GM23338 (cell line): Measurements from ENCODE around the gene CASK. TPM values are rescaled to one million over a fixed set of nuclear protein-coding genes. Genes with fewer than 3 reads are reported as not detected.

Source experiments
- ATAC-seq: fragments of 200-7000 bp; cut with Tn5 transposase; 3 replicates; pipeline ENCODE4 v1.9.1; 2020
- DNase-seq: peaks from one replicate; pipeline ENCODE4 v3.0.0-alpha.2; 2015; ENCODE audit warnings: low spot score
- H2AFZ ChIP-seq: fragments of 200-600 bp; sonication (generic); 2 replicates; pipeline ENCODE4 v1.8.0; 2016; ENCODE audit warnings: antibody characterized with exemption, mild to moderate bottlenecking, moderate library complexity
- H3F3A ChIP-seq: fragments of 200-600 bp; sonication (generic); replicated peaks from 2 replicates; pipeline ENCODE4 v1.8.0; 2017; ENCODE audit warnings: antibody characterized with exemption, mixed run types, low read depth
- H3K27ac ChIP-seq: fragments of 200-600 bp; sonication (generic); 2 replicates; pipeline ENCODE4 v1.6.1; 2016; ENCODE audit warnings: low read depth
- H3K27me3 ChIP-seq: fragments of 200-600 bp; sonication (generic); 2 replicates; pipeline ENCODE4 v1.8.0; 2016; ENCODE audit warnings: mild to moderate bottlenecking, mixed run types, moderate library complexity; ENCODE audit not compliant: insufficient read depth
- H3K36me3 ChIP-seq: fragments of 200-600 bp; sonication (generic); 2 replicates; pipeline ENCODE4 v1.8.0; 2016; ENCODE audit warnings: mild to moderate bottlenecking; ENCODE audit not compliant: insufficient read depth
- H3K4me1 ChIP-seq: fragments of 200-600 bp; sonication (generic); 2 replicates; pipeline ENCODE4 v1.8.0; 2016; ENCODE audit warnings: mild to moderate bottlenecking, moderate library complexity; ENCODE audit not compliant: insufficient read depth
- H3K4me2 ChIP-seq: fragments of 200-600 bp; sonication (generic); 2 replicates; pipeline ENCODE4 v1.7.1; 2017; ENCODE audit warnings: mixed run types
- H3K4me3 ChIP-seq: fragments of 200-600 bp; sonication (generic); 2 replicates; pipeline ENCODE4 v1.6.1; 2016; ENCODE audit warnings: mixed run types
- H3K79me2 ChIP-seq: fragments of 200-600 bp; sonication (generic); replicated peaks from 2 replicates; pipeline ENCODE4 v1.8.0; 2017; ENCODE audit warnings: mild to moderate bottlenecking; ENCODE audit not compliant: insufficient read depth
- H3K9me2 ChIP-seq: fragments of 200-600 bp; sonication (generic); 2 replicates; pipeline ENCODE4 v1.8.0; 2017; ENCODE audit not compliant: insufficient read depth
- H4K20me1 ChIP-seq: fragments of 200-600 bp; sonication (generic); replicated peaks from 2 replicates; pipeline ENCODE4 v1.8.0; 2017; ENCODE audit warnings: mild to moderate bottlenecking; ENCODE audit not compliant: insufficient read depth
- H3K27ac Mint-ChIP-seq: 2 replicates; pipeline ENCODE4 v1.8.0; 2020; ENCODE audit warnings: inconsistent platforms, mild to moderate bottlenecking, moderate library complexity, mixed read lengths
- H3K27me3 Mint-ChIP-seq: 3 replicates; pipeline ENCODE4 v1.8.0; 2022; ENCODE audit warnings: low read depth, mild to moderate bottlenecking, moderate library complexity, mixed read lengths, inconsistent platforms; ENCODE audit not compliant: insufficient read depth, poor library complexity
- H3K36me3 Mint-ChIP-seq: 3 replicates; pipeline ENCODE4 v1.8.0; 2021; ENCODE audit warnings: low read depth, mild to moderate bottlenecking, inconsistent platforms, moderate library complexity, mixed read lengths
- H3K4me1 Mint-ChIP-seq: 3 replicates; pipeline ENCODE4 v1.8.0; 2020; ENCODE audit warnings: mild to moderate bottlenecking, inconsistent platforms, mixed read lengths
- H3K4me3 Mint-ChIP-seq: 3 replicates; pipeline ENCODE4 v1.8.0; 2021; ENCODE audit warnings: moderate library complexity, mild to moderate bottlenecking, inconsistent platforms, mixed read lengths
- H3K9me3 Mint-ChIP-seq: 3 replicates; pipeline ENCODE4 v1.8.0; 2020; ENCODE audit warnings: moderate library complexity, mild to moderate bottlenecking, inconsistent platforms, mixed read lengths
- CREB1 ChIP-seq: fragments of 250-450 bp; sonication (Bioruptor Pico); IDR thresholded peaks from 2 replicates; pipeline ENCODE4 v1.5.0; 2020; ENCODE audit warnings: low read depth, mild to moderate bottlenecking, moderate library complexity
- EZH2 ChIP-seq: fragments of 200-600 bp; sonication (generic); IDR thresholded peaks from one replicate; pipeline ENCODE4 v1.8.0; 2017; ENCODE audit warnings: antibody characterized with exemption, mild to moderate bottlenecking, low read depth; ENCODE audit not compliant: unreplicated experiment
- EZH2phosphoT487 ChIP-seq: fragments of 200-600 bp; sonication (generic); IDR thresholded peaks from one replicate; pipeline ENCODE4 v1.8.1; 2018; ENCODE audit warnings: antibody characterized with exemption; ENCODE audit not compliant: unreplicated experiment
- JUNB ChIP-seq: IDR thresholded peaks from one replicate; pipeline ENCODE4 v1.6.1; 2016; ENCODE audit warnings: antibody characterized with exemption; ENCODE audit not compliant: unreplicated experiment
- NANOG ChIP-seq: IDR thresholded peaks from 2 replicates; pipeline ENCODE4 v1.6.1; 2016; ENCODE audit warnings: antibody characterized with exemption, borderline replicate concordance
- POLR2AphosphoS5 ChIP-seq: IDR thresholded peaks from 2 replicates; pipeline ENCODE4 v1.6.1; 2016; ENCODE audit warnings: antibody characterized with exemption, low read depth
- STAT1 ChIP-seq: IDR thresholded peaks from one replicate; pipeline ENCODE4 v1.6.1; 2016; ENCODE audit warnings: antibody characterized with exemption; ENCODE audit not compliant: unreplicated experiment
- ZNF114 ChIP-seq: fragments of 250-450 bp; sonication (Bioruptor Pico); IDR thresholded peaks from 2 replicates; pipeline ENCODE4 v1.5.0; 2020; ENCODE audit warnings: mild to moderate bottlenecking, moderate library complexity
- ZNF331 ChIP-seq: fragments of 250-450 bp; sonication (Bioruptor Pico); IDR thresholded peaks from 2 replicates; pipeline ENCODE4 v1.5.0; 2020; ENCODE audit warnings: low read depth, mild to moderate bottlenecking, moderate library complexity
- polyA plus RNA-seq: library from polyadenylated mRNA; unstranded; fragments of >200 nt; fragmentation: Nextera tagmentation; extraction: Ambion mirVana; gene quantifications from 2 replicates; pipeline ENCODE4 v1.2.1, GENCODE V29; 2016
- total RNA-seq: library from RNA; depleted of rRNA; stranded (reverse); fragments of >200 nt; shearing (Covaris generic); gene quantifications from 2 replicates; pipeline ENCODE4 v1.2.3, GENCODE V29; 2014
- TF ChIP-seq, protein P1 (sequence below), 2 experiments: fragments of 200-600 bp in 1 of 2; sonication (generic) in 1 of 2; conservative IDR thresholded peaks; 2 replicates each; pipeline versions ENCODE4 v1.5.1 to v1.6.1; 2016 to 2017; ENCODE audit warnings: antibody characterized with exemption in 2 of 2, low read depth in 2 of 2, mild to moderate bottlenecking in 2 of 2, moderate library complexity in 1 of 2
- TF ChIP-seq, protein P2 (sequence below): IDR thresholded peaks from one replicate; pipeline ENCODE4 v1.6.1; 2018; ENCODE audit warnings: antibody characterized with exemption; ENCODE audit not compliant: unreplicated experiment
- TF ChIP-seq, protein P3 (sequence below): fragments of 250-450 bp; sonication (Bioruptor Pico); IDR thresholded peaks from 2 replicates; pipeline ENCODE4 v1.5.0; 2020; ENCODE audit warnings: mild to moderate bottlenecking, moderate library complexity
- TF ChIP-seq, protein P4 (sequence below): IDR thresholded peaks from 2 replicates; pipeline ENCODE4 v1.6.1; 2016; ENCODE audit warnings: antibody characterized with exemption

Gene CASK
- total and polyA plus RNA-seq, 2 experiments from 2014 or later, result 15.3 to 44.4 TPM

DNA sequence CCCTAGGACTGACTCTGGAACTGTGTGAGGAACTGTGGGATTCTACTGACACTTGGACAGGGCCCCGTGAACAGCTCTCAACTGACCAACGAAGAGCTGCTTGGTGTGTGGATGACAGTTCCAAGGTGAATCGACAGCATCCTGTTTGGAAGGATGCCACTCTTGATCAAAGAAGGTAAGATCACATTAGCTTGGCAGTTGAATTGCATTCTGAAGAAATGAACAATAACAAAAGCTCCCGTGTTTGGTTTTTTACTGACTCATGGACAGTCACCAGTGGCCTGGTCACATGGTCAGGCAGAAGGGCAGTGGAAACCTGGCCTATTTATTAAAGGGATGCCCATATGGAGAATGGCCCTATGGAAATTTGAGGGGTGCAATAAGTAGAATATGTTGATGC, 267.7 kb downstream of the CASK start:
- Histone ChIP-seq H2AFZ (no peak overlapping the region), H3K4me3 (no peak overlapping the region), H3K27me3 (no peaks in the 10 kb centered on the region), H4K20me1 (no peaks in the 10 kb centered on the region), H3K4me2 (no peak overlapping the region), H3K4me1 (no peaks in the 10 kb centered on the region; the same call in 1 of the 2 replicates), H3K36me3 (peaks cover 5% of the 10 kb centered on the region; the same call in 1 of the 2 replicates), H3F3A (no peaks in the 10 kb centered on the region), H3K27ac (no peak overlapping the region), H3K9me2 (no peaks in the 10 kb centered on the region), H3K79me2 (no peaks in the 10 kb centered on the region)
- Mint-ChIP-seq H3K4me3 (no peak overlapping the region), H3K27ac (no peak overlapping the region), H3K27me3 (peaks cover 4% of the 10 kb centered on the region), H3K9me3 (no peaks in the 10 kb centered on the region), H3K36me3 (peaks cover 44% of the 10 kb centered on the region), H3K4me1 (peaks cover 8% of the 10 kb centered on the region)
- TF ChIP-seq JUNB, result no peak
- no peak for TF ChIP-seq CREB1 (CRISPR knock-in tag)
- TF ChIP-seq EZH2, result no peak
- TF ChIP-seq, protein P1, sequence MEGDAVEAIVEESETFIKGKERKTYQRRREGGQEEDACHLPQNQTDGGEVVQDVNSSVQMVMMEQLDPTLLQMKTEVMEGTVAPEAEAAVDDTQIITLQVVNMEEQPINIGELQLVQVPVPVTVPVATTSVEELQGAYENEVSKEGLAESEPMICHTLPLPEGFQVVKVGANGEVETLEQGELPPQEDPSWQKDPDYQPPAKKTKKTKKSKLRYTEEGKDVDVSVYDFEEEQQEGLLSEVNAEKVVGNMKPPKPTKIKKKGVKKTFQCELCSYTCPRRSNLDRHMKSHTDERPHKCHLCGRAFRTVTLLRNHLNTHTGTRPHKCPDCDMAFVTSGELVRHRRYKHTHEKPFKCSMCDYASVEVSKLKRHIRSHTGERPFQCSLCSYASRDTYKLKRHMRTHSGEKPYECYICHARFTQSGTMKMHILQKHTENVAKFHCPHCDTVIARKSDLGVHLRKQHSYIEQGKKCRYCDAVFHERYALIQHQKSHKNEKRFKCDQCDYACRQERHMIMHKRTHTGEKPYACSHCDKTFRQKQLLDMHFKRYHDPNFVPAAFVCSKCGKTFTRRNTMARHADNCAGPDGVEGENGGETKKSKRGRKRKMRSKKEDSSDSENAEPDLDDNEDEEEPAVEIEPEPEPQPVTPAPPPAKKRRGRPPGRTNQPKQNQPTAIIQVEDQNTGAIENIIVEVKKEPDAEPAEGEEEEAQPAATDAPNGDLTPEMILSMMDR (conservative IDR thresholded peaks at IDR 0.05; ENCODE audit: low read depth in 2 of 2), result no peak
- no peak for TF ChIP-seq ZNF114 (CRISPR knock-in tag)
- TF ChIP-seq NANOG, result no peak
- no peak for TF ChIP-seq EZH2phosphoT487
- TF ChIP-seq STAT1, result no peak
- TF ChIP-seq, protein P2, sequence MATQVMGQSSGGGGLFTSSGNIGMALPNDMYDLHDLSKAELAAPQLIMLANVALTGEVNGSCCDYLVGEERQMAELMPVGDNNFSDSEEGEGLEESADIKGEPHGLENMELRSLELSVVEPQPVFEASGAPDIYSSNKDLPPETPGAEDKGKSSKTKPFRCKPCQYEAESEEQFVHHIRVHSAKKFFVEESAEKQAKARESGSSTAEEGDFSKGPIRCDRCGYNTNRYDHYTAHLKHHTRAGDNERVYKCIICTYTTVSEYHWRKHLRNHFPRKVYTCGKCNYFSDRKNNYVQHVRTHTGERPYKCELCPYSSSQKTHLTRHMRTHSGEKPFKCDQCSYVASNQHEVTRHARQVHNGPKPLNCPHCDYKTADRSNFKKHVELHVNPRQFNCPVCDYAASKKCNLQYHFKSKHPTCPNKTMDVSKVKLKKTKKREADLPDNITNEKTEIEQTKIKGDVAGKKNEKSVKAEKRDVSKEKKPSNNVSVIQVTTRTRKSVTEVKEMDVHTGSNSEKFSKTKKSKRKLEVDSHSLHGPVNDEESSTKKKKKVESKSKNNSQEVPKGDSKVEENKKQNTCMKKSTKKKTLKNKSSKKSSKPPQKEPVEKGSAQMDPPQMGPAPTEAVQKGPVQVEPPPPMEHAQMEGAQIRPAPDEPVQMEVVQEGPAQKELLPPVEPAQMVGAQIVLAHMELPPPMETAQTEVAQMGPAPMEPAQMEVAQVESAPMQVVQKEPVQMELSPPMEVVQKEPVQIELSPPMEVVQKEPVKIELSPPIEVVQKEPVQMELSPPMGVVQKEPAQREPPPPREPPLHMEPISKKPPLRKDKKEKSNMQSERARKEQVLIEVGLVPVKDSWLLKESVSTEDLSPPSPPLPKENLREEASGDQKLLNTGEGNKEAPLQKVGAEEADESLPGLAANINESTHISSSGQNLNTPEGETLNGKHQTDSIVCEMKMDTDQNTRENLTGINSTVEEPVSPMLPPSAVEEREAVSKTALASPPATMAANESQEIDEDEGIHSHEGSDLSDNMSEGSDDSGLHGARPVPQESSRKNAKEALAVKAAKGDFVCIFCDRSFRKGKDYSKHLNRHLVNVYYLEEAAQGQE, result no peak
- no peak for TF ChIP-seq ZNF331 (CRISPR knock-in tag)
- no peak for TF ChIP-seq POLR2AphosphoS5
- TF ChIP-seq, protein P3, sequence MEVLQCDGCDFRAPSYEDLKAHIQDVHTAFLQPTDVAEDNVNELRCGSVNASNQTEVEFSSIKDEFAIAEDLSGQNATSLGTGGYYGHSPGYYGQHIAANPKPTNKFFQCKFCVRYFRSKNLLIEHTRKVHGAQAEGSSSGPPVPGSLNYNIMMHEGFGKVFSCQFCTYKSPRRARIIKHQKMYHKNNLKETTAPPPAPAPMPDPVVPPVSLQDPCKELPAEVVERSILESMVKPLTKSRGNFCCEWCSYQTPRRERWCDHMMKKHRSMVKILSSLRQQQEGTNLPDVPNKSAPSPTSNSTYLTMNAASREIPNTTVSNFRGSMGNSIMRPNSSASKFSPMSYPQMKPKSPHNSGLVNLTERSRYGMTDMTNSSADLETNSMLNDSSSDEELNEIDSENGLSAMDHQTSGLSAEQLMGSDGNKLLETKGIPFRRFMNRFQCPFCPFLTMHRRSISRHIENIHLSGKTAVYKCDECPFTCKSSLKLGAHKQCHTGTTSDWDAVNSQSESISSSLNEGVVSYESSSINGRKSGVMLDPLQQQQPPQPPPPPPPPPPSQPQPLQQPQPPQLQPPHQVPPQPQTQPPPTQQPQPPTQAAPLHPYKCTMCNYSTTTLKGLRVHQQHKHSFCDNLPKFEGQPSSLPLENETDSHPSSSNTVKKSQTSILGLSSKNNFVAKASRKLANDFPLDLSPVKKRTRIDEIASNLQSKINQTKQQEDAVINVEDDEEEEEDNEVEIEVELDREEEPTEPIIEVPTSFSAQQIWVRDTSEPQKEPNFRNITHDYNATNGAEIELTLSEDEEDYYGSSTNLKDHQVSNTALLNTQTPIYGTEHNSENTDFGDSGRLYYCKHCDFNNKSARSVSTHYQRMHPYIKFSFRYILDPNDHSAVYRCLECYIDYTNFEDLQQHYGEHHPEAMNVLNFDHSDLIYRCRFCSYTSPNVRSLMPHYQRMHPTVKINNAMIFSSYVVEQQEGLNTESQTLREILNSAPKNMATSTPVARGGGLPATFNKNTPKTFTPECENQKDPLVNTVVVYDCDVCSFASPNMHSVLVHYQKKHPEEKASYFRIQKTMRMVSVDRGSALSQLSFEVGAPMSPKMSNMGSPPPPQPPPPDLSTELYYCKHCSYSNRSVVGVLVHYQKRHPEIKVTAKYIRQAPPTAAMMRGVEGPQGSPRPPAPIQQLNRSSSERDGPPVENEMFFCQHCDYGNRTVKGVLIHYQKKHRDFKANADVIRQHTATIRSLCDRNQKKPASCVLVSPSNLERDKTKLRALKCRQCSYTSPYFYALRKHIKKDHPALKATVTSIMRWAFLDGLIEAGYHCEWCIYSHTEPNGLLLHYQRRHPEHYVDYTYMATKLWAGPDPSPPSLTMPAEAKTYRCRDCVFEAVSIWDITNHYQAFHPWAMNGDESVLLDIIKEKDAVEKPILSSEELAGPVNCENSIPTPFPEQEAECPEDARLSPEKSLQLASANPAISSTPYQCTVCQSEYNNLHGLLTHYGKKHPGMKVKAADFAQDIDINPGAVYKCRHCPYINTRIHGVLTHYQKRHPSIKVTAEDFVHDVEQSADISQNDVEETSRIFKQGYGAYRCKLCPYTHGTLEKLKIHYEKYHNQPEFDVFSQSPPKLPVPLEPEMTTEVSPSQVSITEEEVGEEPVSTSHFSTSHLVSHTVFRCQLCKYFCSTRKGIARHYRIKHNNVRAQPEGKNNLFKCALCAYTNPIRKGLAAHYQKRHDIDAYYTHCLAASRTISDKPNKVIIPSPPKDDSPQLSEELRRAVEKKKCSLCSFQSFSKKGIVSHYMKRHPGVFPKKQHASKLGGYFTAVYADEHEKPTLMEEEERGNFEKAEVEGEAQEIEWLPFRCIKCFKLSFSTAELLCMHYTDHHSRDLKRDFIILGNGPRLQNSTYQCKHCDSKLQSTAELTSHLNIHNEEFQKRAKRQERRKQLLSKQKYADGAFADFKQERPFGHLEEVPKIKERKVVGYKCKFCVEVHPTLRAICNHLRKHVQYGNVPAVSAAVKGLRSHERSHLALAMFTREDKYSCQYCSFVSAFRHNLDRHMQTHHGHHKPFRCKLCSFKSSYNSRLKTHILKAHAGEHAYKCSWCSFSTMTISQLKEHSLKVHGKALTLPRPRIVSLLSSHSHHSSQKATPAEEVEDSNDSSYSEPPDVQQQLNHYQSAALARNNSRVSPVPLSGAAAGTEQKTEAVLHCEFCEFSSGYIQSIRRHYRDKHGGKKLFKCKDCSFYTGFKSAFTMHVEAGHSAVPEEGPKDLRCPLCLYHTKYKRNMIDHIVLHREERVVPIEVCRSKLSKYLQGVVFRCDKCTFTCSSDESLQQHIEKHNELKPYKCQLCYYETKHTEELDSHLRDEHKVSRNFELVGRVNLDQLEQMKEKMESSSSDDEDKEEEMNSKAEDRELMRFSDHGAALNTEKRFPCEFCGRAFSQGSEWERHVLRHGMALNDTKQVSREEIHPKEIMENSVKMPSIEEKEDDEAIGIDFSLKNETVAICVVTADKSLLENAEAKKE, result no peak
- TF ChIP-seq, protein P4, sequence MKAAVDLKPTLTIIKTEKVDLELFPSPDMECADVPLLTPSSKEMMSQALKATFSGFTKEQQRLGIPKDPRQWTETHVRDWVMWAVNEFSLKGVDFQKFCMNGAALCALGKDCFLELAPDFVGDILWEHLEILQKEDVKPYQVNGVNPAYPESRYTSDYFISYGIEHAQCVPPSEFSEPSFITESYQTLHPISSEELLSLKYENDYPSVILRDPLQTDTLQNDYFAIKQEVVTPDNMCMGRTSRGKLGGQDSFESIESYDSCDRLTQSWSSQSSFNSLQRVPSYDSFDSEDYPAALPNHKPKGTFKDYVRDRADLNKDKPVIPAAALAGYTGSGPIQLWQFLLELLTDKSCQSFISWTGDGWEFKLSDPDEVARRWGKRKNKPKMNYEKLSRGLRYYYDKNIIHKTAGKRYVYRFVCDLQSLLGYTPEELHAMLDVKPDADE, result no peak
- DNase-seq, result no peak
- no peak for ATAC-seq
